Hepatic stellate cell (primary cell): ENCODE results near the gene BAHCC1.

ENCODE experiments used
- DNase-seq: peaks from one replicate; pipeline ENCODE4 v3.0.0; 2011; ENCODE audit warnings: low spot score

The BAHCC1 gene

GRCh38 chr17:81386646-81387099, 8.6 kb upstream of the BAHCC1 start:
- DNase-seq = peak; percentile 43

DNA sequence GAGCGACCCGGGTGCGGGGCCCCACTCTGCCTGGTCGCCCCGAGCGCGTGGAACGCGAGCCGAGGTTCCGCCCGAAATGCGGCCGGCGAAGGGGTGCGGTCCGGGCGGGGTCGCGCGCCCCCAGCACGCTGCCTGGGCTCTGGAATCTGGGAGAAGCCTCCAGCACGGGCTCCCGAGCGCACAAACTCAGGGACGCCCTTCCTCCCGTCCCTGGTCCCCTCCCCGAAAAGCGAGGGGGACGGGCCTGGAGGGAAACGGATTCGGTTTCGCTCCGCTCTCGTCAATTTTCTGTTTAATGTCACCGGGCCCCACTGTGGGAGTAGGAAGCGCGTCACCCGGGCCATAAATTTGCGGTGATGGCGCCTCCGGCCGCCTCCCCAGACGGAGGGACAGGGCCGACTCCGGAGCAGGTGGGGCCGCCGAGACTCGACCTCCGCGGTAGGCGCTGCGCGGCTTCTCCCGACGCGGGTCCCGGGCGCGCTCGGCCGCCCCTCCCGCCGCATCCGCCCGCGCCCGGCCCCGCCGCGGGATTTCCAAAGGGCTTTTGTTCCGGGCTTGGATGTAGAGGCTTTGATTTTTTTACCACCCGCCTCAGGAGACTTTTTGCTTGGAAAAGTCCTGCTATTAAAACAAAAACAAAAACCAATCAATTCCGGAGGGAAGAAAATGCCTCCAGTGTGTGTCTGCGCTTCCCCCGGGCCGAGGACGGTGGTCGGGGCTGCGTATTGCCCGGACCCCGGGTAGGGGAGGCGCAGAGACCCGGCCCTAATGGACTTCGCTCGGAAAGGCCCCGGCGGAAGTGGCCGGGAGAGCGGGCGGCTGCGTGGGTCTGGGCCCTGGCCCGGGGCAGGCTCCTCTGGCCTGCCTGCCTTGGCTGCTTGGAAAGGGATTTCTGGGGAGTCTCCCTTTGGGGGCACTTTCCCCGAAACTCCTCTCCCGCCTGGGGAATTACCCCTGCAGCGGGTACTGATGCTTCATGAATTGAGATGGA, 7.9 kb upstream of the BAHCC1 start:
- DNase-seq = peak; percentile 87

- DNase-seq = no peak
Observed at GRCh38 chr17:81388091-81388611, 7.1 kb upstream of the BAHCC1 start.

- peak; percentile 66 for DNase-seq
Observed at GRCh38 chr17:81388612-81389367, 6.5 kb upstream of the BAHCC1 start.

- no peak for DNase-seq
Observed at GRCh38 chr17:81389585-81389984, 5.7 kb upstream of the BAHCC1 start.

GRCh38 chr17:81390029-81390872, 5.0 kb upstream of the BAHCC1 start:
- DNase-seq = no peak

- DNase-seq = no peak
Observed at GRCh38 chr17:81390873-81391255, 4.4 kb upstream of the BAHCC1 start.

DNA sequence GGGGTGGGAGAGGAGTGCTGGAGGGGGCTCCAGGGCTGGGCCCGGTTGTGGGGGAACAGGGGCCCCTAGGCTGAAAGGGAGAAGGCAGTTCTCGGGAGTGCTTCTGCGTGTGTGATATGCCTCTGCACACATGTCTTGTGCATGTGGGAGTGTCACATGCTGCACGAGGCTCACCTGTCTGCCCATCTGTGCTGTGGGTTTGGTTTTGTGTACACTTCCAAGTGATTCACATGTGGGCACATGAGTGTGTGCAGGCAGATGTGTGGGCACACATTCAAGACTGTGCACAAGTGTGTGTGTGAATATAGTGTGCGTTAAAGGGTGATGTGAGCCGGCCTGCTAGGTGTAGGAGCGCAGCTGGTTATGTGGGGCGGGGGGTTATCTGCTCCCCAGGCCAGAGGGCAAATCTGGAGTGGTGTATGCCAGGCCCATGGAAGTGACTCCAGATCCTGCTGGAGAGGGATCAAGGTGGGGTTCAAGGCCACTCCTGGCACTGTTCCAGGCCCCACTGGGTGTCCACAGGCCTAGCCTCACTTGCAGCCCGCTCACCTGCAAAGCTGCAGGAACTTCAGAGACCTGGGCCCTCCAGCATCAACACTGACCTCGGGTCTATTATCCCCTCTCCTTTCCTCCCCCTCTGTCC, 3.8 kb upstream of the BAHCC1 start:
- no peak for DNase-seq

GRCh38 chr17:81391936-81392908, 3.0 kb upstream of the BAHCC1 start:
- DNase-seq = peak; percentile 78

GRCh38 chr17:81392909-81393654, 2.2 kb upstream of the BAHCC1 start:
- DNase-seq = no peak

DNA sequence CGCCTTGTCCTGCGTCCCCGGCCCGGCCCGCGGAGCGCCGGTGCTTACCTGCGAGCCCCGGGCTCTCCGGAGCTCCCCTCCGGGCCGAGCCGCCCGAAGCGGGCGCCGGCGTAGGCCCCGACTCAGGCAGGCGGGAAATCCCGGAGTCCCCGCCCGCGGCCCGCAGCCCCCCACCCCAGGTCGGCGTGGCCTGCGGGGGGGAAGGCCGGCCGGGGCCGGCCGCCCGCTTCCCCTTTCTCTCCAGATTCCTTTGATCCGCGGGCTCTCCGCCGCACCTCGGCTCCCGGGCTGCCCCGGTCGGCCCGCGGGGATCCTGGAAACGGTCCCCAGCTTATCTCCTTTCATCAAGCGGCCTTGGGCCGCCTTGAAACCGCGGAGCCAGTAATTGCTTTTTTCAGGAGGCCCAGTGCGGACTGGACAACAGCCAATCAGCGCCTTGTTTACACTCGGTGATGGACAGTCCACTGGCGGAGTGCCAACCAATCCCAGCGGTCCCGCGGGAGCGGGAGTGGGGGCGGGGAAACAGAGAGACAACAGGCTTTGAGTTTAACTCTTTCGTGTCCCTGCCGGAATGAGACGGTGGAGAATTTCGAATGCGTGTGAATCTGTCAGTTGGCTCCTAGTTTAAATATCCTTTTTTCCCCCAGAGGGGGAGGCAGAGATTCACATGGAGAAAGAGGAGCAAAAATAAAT, 1.4 kb upstream of the BAHCC1 start:
- peak; percentile 100 for DNase-seq

DNA sequence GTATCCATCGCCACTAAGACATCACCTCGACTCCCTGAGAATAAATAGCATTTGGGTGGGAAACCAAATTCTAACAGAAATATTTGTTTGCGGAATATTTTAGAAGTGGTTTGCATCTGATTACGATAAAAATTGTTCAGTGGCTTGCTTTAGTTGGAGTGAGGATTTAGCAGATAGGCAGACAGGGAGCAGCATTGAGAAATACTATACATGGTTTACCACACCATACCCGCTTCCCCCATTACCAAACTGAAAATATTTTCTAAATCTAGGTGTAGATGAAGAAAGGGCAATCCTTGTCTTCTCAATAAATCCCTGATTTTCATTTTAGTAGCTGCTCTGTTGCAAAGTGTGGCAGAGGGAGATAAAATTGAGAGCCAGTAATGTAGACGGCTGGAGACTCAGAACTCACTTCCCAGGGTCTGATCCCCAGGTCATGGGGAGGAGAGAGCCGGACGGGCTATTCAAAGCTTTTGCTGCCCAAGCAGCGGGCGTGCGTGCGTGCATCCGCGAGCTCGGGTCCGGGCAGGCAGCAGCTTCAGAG, 808 bp upstream of the BAHCC1 start:
- DNase-seq = no peak

GRCh38 chr17:81395600-81396277, 482 bp downstream of the BAHCC1 start:
- no peak for DNase-seq

DNA sequence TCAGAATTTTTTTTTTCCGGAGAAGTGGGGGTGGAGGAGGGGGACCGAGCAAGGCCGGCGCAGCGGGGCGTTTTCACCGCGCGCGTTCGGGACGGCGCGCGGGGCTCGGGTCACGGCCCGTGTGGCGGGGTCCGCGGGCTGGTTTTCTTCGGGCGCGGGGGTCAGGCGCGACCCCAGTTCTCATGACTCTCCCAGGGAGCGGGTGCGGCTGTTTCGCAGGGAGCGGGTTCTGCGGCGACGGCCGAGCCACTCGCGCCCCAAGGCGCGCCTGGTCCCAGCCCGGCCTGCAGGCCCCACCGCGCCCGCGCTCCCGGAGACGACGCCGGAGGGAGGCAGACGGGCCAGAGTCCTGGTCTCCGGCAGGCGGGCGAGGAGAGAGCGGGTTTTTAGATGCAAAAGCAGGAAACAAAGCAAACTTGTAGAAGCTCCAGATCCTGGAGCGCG, 1.0 kb downstream of the BAHCC1 start:
- DNase-seq = peak; percentile 22

DNA sequence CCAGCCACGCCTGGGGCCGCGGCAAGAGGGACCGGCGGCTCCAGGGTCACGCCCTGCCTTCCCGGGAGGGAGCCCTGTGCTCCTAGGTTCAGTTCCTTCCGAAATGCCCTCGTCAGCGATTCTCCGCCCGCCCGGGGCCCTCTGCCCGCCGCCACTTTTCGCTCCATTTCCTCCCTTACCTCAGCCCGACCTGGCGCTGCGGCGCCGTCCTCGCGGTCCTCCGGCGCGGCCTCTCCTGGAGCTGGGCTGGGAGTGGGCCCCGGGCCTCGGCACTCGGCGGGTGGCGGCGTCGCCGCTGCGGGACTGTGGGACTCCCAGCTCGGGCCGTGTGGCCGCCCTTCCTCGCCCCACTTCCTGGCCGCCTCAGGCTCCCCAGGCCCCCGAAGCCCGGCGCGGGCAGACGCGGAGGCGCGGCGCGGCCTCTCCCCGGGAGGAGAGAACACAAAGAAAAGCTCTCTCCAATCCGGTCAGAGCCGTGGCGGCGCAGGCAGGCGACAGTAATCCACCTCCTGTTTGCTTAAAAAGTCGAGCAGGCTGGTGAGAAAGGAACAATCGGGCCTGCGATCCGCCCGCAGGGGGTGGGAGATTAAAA, 1.6 kb downstream of the BAHCC1 start:
- peak; percentile 31 for DNase-seq

GRCh38 chr17:81397314-81398175, 2.3 kb downstream of the BAHCC1 start:
- peak; percentile 74 for DNase-seq
